GM12878 (cell line): ENCODE data around the gene TSSK3. TPM values are rescaled to one million over a fixed set of nuclear protein-coding genes. Genes with fewer than 3 reads are reported as not detected.

ENCODE experiments used
- ATAC-seq: fragments of 200-7000 bp; cut with Tn5 transposase; 3 replicates; pipeline ENCODE4 v1.9.1; 2020; ENCODE audit warnings: mild to moderate bottlenecking, moderate library complexity
- BruUV-seq: library from RNA; stranded (reverse); fragments of 400-500 nt; replicated peaks from 2 replicates; lab custom pipeline; 2021; lab: Mats Ljungman, UMichigan
- CTCF ChIA-PET: fragments of 300-600 bp; sonication (Branson Sonifier 250); formaldehyde crosslinking; extraction: SDS; loops from one replicate; lab custom pipeline; 2021; ENCODE audit warnings: inconsistent platforms; lab: Yijun Ruan, JAX
- POLR2A ChIA-PET: fragments of 350-600 bp; formaldehyde crosslinking; extraction: SDS; loops from one replicate; lab custom pipeline; 2021; ENCODE audit warnings: inconsistent platforms; lab: Charles Lee
- RAD21 ChIA-PET: fragments of 300-600 bp; sonication (Branson Sonifier 250); formaldehyde crosslinking; loops from one replicate; lab custom pipeline; 2023; ENCODE audit warnings: antibody characterized with exemption; ENCODE audit not compliant: unreplicated experiment; lab: Charles Lee
- SMC1A ChIA-PET: fragments of 300-600 bp; sonication (Branson Sonifier 250); formaldehyde crosslinking; loops from one replicate; lab custom pipeline; 2023; ENCODE audit not compliant: unreplicated experiment, uncharacterized antibody; lab: Charles Lee
- DNase-seq: peaks from one replicate; pipeline ENCODE4 v3.0.0-alpha.2; 2011; ENCODE audit warnings: low read depth, low spot score
- FAIRE-seq: peaks from 3 replicates; lab custom pipeline; 2011; peaks lifted over from hg19 to GRCh38; lab: Jason Lieb, UNC
- H2AFZ ChIP-seq: 2 replicates; pipeline ENCODE4 v1.6.0; 2011; ENCODE audit warnings: low read depth, low read length, control low read depth; ENCODE audit not compliant: control insufficient read depth
- H3K27ac ChIP-seq: 2 replicates; pipeline ENCODE4 v1.5.1; 2011; ENCODE audit warnings: control low read depth; ENCODE audit not compliant: control insufficient read depth, insufficient read depth
- H3K27me3 ChIP-seq, 2 experiments: replicated peaks in 1 of 2; 2 replicates each; pipeline versions ENCODE4 v1.6.0 to v1.6.1; 2011; ENCODE audit warnings: low read length in 1 of 2; ENCODE audit not compliant: control insufficient read depth in 2 of 2, insufficient read depth in 2 of 2
- H3K36me3 ChIP-seq, 2 experiments: 2 replicates each; pipeline ENCODE4 v1.5.1; 2011; ENCODE audit warnings: low read length in 1 of 2; ENCODE audit not compliant: control insufficient read depth in 2 of 2, insufficient read depth in 2 of 2
- H3K4me1 ChIP-seq: 2 replicates; pipeline ENCODE4 v1.6.1; 2011; ENCODE audit warnings: mild to moderate bottlenecking, low read length, moderate library complexity, mixed read lengths; ENCODE audit not compliant: control insufficient read depth, insufficient read depth
- H3K4me2 ChIP-seq: 2 replicates; pipeline ENCODE4 v1.6.0; 2011; ENCODE audit warnings: control low read depth; ENCODE audit not compliant: control insufficient read depth, insufficient read depth
- H3K4me3 ChIP-seq: fragments of 200-600 bp; sonication (generic); 2 replicates; pipeline ENCODE4 v1.5.1; 2016
- H3K79me2 ChIP-seq: 2 replicates; pipeline ENCODE4 v1.6.0; 2011; ENCODE audit warnings: low read length; ENCODE audit not compliant: control insufficient read depth, insufficient read depth
- H3K9ac ChIP-seq: 2 replicates; pipeline ENCODE4 v1.8.0; 2011; ENCODE audit warnings: low read length, control low read depth, mixed read lengths; ENCODE audit not compliant: control insufficient read depth, insufficient read depth
- H3K9me3 ChIP-seq: replicated peaks from 3 replicates; pipeline ENCODE4 v1.5.1; 2011; ENCODE audit warnings: mild to moderate bottlenecking, low read length; ENCODE audit not compliant: control insufficient read depth, insufficient read depth
- H4K20me1 ChIP-seq: 2 replicates; pipeline ENCODE4 v1.6.0; 2011; ENCODE audit not compliant: control insufficient read depth, insufficient read depth
- BCL11A ChIP-seq: IDR thresholded peaks from 2 replicates; pipeline ENCODE4 v1.6.1; 2011; ENCODE audit warnings: low read depth, low read length
- E2F8 ChIP-seq: fragments of 450-650 bp; IDR thresholded peaks from 2 replicates; pipeline ENCODE4 v1.6.1; 2018; ENCODE audit warnings: mild to moderate bottlenecking, low read depth, moderate library complexity; ENCODE audit not compliant: partially characterized antibody
- EZH2 ChIP-seq: IDR thresholded peaks from 2 replicates; pipeline ENCODE4 v1.6.1; 2012; ENCODE audit warnings: low read depth, mild to moderate bottlenecking, control low read depth, inconsistent platforms, low read length, borderline replicate concordance; ENCODE audit not compliant: control insufficient read depth
- FOXM1 ChIP-seq: IDR thresholded peaks from 2 replicates; pipeline ENCODE4 v1.6.1; 2012; ENCODE audit warnings: low read depth, mild to moderate bottlenecking, inconsistent platforms, low read length, moderate library complexity
- GATAD2B ChIP-seq: fragments of 450-650 bp; conservative IDR thresholded peaks from 2 replicates; pipeline ENCODE4 v1.6.1; 2017; ENCODE audit warnings: low read depth, mild to moderate bottlenecking, moderate library complexity
- HCFC1 ChIP-seq: fragments of 150-350 bp; IDR thresholded peaks from 2 replicates; pipeline ENCODE4 v1.6.1; 2014; ENCODE audit warnings: low read length
- MAX ChIP-seq: IDR thresholded peaks from 2 replicates; pipeline ENCODE4 v1.6.1; 2012; ENCODE audit warnings: low read depth, low read length, improper control_type of control experiment
- NR2C1 ChIP-seq: fragments of 450-650 bp; IDR thresholded peaks from 2 replicates; pipeline ENCODE4 v1.6.1; 2017; ENCODE audit warnings: antibody characterized with exemption, mild to moderate bottlenecking, moderate library complexity
- PBX3 ChIP-seq: IDR thresholded peaks from 2 replicates; pipeline ENCODE4 v1.6.1; 2011; ENCODE audit warnings: mild to moderate bottlenecking, low read depth, low read length, moderate library complexity; ENCODE audit not compliant: insufficient replicate concordance
- POLR2AphosphoS2 ChIP-seq: IDR thresholded peaks from 2 replicates; pipeline ENCODE4 v1.6.1; 2011; ENCODE audit warnings: low read depth, mild to moderate bottlenecking, low read length, improper control_type of control experiment, moderate library complexity
- REST ChIP-seq: IDR thresholded peaks from 2 replicates; pipeline ENCODE4 v1.6.1; 2012; ENCODE audit warnings: mild to moderate bottlenecking, low read depth, low read length
- ZBTB11 ChIP-seq: fragments of 450-650 bp; formaldehyde crosslinking; IDR thresholded peaks from 2 replicates; pipeline ENCODE4 v1.5.0; 2022; ENCODE audit warnings: mild to moderate bottlenecking, missing genetic modification characterization
- WGBS: methylation state at CpG from one replicate; pipeline ENCODE4 v1.1.6; 2016; ENCODE audit warnings: low lambda C conversion rate; ENCODE audit not compliant: insufficient replicate concordance, insufficient coverage; ENCODE audit errors: missing lambda C conversion rate; 5-methylcytosine and 5-hydroxymethylcytosine counted together
- in situ Hi-C: fragments of 300-500 bp; cut with MboI; formaldehyde crosslinking; loops from 9 replicates; pipeline ENCODE4 v1.14.3; 2018; ENCODE audit warnings: mixed read lengths
- intact Hi-C: fragments of 100-400 bp; cut with micrococcal nuclease; formaldehyde crosslinking; loops from one replicate; pipeline ENCODE4 v1.14.2; 2022; ENCODE audit not compliant: unreplicated experiment
- polyA plus RNA-seq, 11 experiments: library from polyadenylated mRNA; depleted of rRNA in 4 of 11; unstranded in 6 of 11; stranded (reverse) in 5 of 11; fragments of >200 nt; fragmentation: Nextera tagmentation in 4 of 11; fragmentation: Illumina TruSeq in 1 of 11; extraction: Ambion mirVana in 4 of 11; extraction: Trizol in 1 of 11; gene quantifications; 1 replicate in 1 of 11; 2 replicates in 10 of 11; pipeline versions ENCODE4 v1.2.1 to v1.2.3, GENCODE V29; 2011 to 2016; ENCODE audit warnings: inconsistent platforms in 2 of 11, missing spikeins in 2 of 11, low read depth in 1 of 11
- total RNA-seq, 4 experiments: library from RNA; depleted of rRNA in 3 of 4; stranded (reverse); fragments of >200 nt in 3 of 4; fragmentation: Illumina TruSeq in 1 of 4; extraction: Trizol in 1 of 4; gene quantifications; 2 replicates each; pipeline versions ENCODE4 v1.2.1 to v1.2.3, GENCODE V29; 2013 to 2021

The TSSK3 gene
- total and polyA plus RNA-seq, 10 of the 15 experiments (the other 5 are each of a cell fraction or from before 2014, with no cell fraction given) = 0.42 to 0.82 (median 0.60) TPM

DNA sequence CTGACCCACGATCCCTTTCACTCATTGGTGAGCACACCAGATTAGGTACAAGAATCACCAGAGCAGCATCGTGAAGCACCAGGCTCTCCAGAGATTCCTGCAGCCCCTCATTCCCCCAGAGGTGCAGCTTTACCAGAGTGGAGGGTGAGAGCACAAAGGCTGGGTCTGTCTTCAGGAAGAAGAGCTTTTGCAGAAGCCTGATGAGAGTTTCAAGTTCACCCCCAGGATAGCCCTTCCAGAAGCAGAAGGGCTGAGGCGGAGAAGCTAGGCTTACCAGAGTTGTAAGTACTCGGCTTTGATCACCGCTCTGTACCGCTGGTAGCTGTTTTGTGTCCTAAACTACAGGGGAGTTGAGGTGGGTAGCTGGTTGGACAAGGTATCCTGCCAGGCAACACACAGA is 3.1 kb downstream of the TSSK3 start:
- FAIRE-seq (no peak), ATAC-seq (no peak), DNase-seq (no peak)
- peaks cover 3 to 10% of the 10 kb centered on the region in 2 experiments for H3K36me3 ChIP-seq
- ChIA-PET CTCF (interaction anchor here (0.9 to 2.6 kb wide), 5 partner anchors 11 to 150 kb away, joined by 3 to 7 read pairs (median 4); no protein-coding TSS in a partner anchor), RAD21 (no interaction called here), POLR2A (interaction anchor here (0.5 kb wide), 1 partner anchor 112 kb away, joined by 3 read pairs; no protein-coding TSS in a partner anchor), SMC1A (interaction anchor here (0.6 to 0.9 kb wide), 3 partner anchors 36 to 493 kb away, joined by 3 read pairs; no protein-coding TSS in a partner anchor)
- intact Hi-C loops = no loop called here
- no peaks in the 10 kb centered on the region for H3K79me2 ChIP-seq
- no peak overlapping the region for H3K4me3 ChIP-seq
- WGBS = 85% methylated on average over 6 of the region's 6 CpGs
- no peak overlapping the region for H2AFZ ChIP-seq
- H3K4me1 ChIP-seq = no peaks in the 10 kb centered on the region
- H3K27ac ChIP-seq = no peak overlapping the region
- no peak overlapping the region for H3K9ac ChIP-seq
- no TSS peak for BruUV-seq
- H3K4me2 ChIP-seq = no peak overlapping the region
- in situ Hi-C loops = no loop called here
- H3K9me3 ChIP-seq = no peaks in the 10 kb centered on the region
- no peaks in the 10 kb centered on the region for H4K20me1 ChIP-seq
- H3K27me3 ChIP-seq = no peaks in the 10 kb centered on the region
- TF ChIP-seq FOXM1 = no peak
- no peak for TF ChIP-seq NR2C1
- no peak for TF ChIP-seq POLR2AphosphoS2
- TF ChIP-seq ZBTB11 (CRISPR knock-in tag) = no peak
- TF ChIP-seq GATAD2B = no peak
- TF ChIP-seq BCL11A = no peak
- no peak for TF ChIP-seq E2F8
- TF ChIP-seq EZH2 = no peak
- TF ChIP-seq REST = no peak
- no peak for TF ChIP-seq HCFC1
- TF ChIP-seq PBX3 = no peak
- no peak for TF ChIP-seq MAX
